Activated effector memory CD4-positive, alpha-beta T cell treated with anti-CD3 and anti-CD28 coated beads, Interleukin-2, amount 50 U/mL, for 16 hours (primary cell): ENCODE data around the gene NMRK1.

Experiments
- DNase-seq: peaks from one replicate; pipeline ENCODE4 v3.0.0-alpha.2; 2020

NMRK1 gene

DNA sequence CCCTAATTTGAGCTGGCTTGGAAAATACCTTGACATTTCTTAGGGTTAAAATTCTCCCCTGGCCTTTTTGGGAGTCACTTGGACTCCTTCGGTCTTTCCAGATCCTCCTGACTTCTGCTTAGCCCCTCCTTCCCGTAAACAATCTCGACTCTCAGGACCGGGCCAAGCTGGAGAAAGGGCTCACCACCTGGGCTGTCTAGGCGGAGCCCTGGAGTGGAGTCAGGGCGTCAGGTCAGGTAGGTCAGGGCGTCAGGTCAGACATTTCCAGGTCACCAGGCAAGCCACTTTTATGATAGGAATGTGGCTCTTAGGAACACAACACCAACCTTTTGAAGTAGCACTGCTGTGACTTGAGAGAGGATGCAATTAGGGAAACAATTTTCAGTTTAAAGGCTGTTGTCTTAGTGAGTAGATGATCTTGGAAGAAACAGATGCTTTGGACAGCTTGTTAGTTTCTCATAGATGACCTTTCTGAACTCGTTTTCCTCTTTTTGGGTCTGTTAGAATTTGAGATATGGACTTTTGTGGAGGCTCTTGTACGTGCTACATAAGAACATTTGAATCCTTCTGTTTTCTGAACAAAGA lies 13.1 kb upstream of the NMRK1 start:
- DNase-seq = no peak

DNA sequence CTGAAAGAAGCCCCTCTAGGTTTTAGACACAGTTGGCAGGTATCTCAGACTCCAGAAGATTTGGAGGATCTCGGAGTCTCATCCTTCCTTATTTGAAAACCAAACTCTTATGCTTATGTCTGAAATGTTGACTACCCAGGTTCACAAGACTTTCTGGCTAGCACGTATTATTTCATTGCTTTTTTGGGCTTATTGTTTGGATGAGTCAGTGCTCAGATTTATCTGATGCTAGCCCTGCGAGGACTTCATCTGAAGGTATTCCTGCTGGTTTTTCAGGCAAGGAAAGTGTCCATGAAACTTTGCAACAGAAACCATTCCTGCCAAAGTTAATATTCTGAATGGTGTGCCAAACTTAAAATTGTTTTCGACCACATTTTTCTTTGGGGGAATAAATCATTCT lies 8.8 kb upstream of the NMRK1 start:
- DNase-seq = no peak

DNA sequence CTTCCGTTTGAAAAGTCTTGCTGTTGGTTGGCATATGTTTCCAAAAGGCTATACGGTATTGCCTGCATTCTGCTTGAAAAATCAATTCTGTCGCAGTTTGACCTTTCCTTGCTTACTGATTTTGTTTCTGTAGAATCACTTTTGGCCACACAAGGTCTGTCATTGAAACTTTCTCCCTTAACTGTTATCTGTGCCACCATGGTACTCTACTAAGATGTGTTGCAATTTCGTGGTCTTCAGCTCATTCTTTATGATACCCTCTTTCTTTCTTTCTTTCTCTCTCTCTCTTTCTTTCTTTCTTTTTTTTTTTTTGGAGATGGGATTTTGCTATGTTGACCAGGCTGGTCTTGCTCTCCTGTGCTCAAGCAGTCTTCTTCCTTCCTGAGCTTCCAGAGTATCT lies 4.8 kb upstream of the NMRK1 start:
- DNase-seq = no peak

DNA sequence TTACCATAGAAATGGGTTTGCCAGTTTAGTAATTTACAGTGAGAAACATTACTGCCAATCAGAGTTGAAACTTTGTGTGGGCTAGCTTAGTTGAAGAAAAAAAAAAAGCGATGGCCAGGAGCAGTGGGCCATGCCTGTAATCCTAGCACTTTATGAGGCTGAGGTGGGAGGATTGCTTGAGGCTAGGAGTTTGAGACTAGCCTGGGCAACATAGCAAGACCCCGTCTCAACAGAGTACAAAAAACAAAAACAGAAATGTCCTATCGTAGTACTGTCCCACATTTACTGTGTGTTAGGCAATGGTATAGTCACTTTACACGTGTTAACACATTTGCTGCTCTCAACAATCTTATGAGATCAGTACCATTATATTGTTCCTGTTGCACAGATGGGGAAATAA lies 2.6 kb upstream of the NMRK1 start:
- DNase-seq = no peak

DNA sequence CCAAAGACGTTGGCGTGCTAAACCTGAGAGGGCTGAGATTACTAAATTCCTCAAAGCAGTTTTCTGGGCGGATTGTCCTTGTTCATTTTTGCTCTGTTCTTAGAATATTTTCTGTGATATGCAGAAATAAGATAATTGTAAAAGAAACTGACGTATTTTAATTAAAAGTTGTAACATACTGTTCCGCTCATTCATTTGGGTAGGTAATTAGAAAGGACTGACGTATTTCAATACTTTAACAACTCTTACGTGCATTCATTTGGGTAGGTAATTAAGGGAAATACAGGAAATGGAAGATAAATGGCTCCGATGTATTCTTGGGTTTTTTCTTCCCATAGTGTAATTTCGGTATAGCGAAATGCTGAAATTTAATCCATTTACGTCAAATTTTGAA lies 1.4 kb upstream of the NMRK1 start:
- no peak for DNase-seq

DNA sequence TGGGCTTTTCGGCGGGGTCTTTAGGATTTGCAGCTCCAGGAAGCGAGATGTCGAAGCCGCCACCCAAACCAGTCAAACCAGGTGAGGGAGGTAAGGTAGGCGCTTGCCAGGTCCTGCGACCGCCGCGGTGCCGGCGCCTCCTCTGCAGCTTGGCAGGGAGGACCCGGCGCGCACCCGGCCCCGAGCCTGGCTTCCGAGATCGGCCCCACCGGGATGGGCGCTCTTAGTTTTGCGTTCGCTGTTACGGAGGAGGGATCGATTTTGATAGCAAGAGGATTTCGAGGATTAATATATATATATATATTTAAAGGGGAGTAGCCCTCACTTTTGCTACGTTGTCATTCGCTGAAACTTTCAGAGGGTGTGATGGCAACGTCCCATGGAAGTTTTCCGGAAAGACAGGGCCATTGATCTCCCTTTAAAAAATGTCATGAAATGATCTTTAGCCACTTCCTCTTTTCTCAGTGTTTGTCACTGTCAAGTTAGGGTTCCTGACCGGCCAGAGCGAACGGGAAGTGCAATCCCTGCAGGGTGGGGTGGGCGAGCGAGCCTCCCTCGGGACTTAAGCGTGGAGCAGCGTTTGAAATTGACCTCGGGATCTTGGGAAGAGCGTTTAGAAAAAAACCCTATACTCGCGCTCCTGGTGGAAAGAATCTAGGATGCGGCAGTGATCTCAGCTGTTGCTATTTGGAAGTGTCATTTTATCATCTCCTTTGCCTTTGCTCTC lies 854 bp upstream of the NMRK1 start:
- peak; percentile 67 for DNase-seq

DNA sequence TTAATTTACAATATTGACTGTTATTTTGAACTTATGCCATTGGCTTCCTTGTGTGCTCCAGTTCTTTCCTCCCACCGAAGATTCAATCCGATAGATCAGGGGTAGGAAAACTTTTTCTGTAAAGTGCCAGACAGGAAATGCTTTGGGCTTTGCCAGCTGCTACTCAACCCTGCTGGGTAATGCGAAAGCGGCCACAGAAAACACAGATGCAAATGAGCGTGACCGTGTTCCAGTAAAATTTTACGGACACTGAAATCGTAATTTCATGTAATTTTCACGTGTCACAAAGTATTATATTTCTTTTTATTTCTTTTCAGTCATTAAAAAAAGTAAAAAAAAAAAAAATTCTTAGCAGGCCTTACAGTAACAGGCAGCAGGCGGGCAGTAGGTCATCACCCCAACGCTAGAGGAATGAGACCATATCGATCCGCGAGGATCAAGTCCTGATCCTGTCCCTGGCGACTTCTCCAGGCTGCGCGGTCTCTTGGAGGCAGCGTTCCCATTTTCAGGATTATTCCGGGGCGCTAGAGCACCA lies 599 bp downstream of the NMRK1 start:
- peak; percentile 82 for DNase-seq

DNA sequence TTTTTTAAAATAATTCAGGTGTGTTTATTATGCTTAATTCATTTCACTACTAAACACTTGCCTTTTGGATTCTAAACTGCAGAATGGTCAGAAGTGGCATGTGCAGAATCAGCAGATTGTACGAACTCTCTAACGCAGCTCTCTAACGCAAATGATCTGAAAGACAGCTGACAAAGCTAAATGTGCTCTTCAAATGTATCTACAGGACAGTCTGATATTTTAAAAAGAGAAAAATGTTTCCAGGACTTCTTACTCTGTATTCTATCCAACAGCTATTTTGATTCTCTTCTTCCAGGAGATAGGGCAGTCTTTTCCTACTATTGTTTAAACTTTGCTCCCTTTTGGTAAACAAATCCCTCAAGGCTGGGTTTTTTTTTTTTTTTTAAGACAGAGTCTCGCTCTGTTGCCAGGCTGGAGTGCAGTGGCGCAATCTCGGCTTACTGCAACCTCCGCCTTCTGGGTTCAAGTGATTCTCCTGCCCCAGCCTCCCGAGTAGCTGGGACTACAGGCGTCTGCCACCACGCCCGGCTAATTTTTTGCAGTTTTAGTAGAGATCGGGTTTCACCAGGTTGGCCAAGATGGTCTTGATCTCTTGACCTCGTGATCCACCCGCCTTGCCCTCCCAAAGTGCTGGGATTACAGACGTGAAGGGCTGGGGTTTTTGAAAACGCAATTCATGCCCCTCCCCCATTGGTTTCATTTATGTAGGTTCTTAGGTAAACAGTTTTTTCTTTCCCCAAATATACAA lies 1.2 kb downstream of the NMRK1 start:
- DNase-seq = peak; percentile 65

DNA sequence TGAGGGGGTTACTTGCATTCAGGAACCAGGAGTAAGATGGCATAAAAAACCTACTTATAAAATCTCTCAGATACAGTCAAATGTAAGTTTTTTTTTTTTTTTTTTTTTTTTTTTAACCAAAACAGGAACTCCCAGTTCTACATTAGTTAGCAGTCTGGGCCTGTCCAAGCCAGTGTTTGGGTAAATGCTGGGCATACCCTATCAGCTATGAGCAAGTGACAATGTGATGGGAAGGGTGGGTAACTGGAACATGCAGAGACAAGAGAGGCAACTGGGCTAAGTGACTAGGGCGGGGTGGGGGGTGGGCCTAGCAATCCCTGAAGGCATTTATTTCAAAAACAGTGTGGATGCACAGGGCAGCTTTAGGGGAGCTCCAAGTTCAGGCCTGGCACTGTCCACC lies 2.3 kb downstream of the NMRK1 start:
- DNase-seq = no peak

DNA sequence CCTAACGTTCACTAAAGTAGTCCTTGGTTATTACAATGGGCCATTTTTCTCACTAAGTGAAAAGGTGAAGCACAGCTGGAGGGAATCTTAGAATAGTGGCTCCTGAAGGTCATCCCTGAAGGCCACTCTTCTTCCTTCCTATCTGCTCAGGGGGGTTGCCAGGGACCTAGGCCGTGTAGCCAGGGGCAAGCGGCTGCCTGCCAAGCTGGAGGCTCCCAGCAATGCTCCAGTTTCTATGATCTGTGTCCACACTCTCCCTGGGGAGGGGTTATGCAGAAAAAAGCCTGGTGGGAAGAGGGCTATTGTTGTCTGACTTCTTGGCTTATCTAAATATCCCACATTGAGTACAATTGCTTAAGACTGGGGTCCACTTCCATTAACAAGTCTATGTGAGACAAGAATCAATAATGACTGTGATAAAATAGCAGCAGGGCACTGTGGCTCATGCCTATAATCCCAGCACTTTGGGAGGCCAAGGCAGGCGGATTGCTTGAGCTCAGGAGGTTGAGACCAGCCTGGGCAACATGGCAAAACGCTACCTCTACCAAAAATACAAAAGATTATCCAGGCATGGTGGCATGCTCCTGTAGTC lies 3.8 kb downstream of the NMRK1 start:
- DNase-seq = no peak

DNA sequence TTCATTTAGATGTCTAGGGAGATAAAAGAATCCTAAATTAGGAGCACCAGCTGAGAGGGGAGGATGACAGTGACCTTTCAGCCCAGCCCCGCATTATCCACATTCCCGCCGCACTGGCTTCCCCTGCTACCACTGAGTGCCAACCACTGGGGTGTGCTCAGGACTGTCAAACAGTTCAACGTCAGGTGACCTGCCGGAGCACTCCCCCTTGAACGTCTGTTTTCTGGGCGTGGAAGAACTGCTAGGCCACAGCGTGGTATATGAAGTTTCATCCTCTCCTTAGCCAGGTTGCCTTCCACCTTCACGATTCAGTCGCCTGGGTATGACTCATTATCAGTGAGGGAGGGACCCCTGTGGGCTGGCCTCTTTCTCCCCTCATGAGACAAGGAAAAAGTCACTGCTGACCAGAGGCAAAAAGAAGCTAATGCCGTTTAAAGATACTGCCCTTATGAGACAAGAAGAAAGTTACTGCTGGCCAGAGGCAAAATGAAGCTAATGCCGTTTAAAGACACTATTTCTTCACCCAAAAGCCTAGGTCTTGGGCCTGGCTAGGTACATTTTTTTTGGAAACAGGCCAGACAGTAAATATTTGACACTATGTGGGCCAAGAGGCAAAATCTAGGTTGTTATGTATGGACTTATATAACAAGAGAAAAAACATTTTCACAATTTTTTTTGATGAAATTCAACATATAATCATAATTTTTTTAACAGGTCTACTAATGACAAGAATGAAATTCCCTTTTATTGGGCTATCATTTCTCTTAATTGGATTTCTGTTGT lies 4.6 kb downstream of the NMRK1 start:
- peak; percentile 71 for DNase-seq

DNA sequence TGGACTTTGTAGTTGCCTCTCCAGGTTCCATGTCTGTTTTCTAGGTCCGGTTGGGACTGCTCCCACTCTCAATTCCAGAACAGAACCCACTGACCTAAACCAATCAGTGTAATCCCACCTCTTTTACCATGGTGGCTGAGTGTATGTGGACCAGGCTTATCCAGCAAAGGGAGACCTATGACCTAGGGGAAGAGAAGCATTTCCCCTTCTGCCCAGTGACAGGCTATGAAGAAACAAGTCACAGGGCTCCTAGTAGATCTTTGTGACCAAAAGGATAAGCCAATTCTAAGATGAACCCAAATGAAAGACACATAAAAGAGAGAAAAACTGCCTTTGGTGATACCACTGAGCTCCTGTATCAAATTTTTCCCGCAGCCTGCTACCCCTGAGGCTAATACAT lies 6.3 kb downstream of the NMRK1 start:
- no peak for DNase-seq

DNA sequence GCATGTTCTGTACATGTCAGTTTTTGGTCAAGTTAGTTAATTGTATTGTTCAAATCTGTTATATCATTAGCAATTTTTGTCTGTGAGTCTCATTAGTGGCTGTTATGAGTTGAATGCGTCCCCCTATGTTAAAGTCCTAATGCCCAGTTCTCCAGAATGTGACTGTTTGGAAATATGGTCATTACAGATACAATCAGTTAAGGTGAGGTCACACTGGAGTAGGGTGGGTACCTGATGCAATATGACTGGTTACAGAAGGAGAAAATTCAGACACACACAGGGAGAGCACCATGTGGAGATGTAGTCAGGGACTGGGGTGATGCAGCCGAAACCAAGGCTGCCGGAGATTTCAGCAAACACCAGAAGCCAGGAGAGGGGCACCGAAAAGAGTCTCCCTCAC lies 15.1 kb downstream of the NMRK1 start:
- no peak for DNase-seq

DNA sequence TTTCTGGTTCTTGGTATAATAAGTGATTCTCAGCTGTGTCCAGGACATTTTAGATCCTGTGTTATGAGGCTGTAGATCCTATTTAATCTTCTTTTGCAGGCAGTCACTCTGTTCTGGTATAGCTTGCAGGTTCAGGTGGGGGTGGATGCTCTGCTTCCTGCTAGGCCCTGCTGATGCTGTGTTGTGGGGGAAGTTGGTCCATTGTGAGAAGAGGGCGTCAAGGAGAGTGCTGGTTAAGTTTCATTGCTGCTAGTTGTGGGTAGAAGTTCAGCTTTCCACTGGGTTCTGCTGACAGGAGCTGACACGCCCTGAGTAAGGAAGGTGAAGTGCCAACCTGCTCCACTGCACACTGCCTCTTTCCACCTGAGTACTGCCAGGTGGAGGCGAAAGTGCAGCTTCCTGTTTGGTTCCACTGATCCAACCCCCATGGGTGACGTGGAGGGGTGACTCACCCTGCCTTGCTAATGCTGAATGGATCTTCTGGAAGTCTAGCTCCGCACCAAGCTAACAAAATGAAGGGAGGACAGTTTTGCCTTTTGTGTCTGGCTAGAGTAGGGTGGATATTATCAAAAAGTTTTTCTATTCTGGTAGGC lies 16.3 kb downstream of the NMRK1 start:
- peak; percentile 87 for DNase-seq

DNA sequence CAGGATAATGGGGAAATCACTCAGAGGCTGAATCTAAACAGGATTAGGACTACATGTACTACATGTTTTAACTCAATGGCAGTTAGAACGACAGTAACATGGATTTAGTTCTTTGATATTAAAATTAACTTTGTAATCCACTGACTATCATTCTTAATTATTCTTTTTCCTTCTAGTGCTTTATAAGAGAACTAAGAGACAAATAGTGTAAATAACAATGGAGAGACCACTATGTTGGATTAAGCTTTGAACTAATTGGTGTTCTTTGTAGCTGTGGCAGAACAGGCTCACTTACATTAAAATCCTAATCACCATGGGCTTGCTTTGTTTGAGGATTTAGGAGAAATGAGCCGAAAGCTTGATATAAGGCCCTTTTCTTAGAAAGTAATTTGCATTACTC lies 18.8 kb downstream of the NMRK1 start:
- no peak for DNase-seq

DNA sequence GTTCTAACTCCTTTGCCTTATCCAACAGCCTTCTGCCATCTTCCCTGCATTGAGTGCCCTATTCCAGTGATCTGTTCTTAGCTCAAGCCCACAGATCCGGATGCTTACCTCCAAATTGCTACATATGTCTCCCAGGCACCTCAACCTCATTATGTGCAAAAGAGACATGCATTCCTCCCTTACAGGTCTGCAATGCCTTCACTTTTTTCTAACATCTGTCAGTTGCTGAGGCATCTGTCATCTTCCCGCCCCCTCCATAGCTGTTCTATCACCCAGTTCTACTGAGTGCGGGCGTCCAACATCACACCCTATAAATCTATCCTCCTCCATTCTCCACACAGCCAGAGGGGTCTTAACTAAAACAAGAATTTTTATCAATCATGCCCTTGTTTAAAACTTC lies 20.1 kb downstream of the NMRK1 start:
- DNase-seq = no peak

DNA sequence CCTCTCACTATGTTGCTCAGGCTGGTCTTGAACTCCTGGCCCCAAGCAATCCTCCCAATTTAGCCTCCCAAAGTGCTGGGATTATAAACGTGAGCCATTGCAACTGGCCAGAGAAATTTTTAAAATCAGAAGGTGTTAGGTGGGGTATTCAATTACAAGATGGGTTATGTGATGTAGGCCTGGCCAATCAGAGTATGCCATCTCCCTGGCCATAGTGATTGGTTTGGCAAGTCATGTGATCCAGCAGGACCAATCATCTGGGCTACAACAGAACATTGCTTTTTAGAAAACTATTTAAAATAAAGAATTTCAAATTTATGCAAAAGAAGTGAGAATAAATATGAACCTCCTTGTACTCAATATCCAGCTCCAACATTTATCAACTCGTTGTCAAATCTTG lies 22.4 kb downstream of the NMRK1 start:
- no peak for DNase-seq

DNA sequence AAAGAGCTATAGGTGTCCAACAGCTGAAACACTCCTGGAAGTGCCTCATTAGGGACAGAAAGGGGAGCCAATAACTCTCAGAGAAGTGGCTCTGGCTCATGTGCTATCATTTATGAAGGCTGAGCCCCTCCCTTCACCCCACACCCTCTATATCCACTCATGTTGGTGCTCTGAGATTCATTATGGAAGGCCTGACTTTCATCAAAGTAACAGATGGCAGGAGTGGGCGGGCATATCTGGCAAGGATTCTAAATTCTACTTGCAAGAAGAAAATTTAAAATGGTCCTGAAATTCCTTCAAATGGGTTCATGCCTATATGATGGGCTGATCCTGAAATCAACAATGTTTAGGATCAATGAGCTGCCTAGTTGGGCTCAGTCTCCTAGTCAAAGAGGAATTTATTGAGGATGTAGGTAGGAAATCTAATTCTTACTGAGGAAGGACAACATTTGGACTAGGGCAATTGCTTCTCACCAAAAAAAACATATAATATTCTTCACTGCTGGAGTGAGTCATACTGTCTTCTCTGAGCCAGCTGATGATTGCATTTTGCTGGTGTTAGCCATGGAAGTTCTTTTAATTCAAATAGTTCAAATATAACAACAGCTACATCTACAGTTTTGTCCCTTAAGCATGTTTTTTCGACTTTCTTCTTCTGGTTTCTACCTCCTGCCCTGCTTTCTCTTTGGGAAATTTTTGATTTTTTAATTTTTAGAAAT lies 23.5 kb downstream of the NMRK1 start:
- DNase-seq = no peak

DNA sequence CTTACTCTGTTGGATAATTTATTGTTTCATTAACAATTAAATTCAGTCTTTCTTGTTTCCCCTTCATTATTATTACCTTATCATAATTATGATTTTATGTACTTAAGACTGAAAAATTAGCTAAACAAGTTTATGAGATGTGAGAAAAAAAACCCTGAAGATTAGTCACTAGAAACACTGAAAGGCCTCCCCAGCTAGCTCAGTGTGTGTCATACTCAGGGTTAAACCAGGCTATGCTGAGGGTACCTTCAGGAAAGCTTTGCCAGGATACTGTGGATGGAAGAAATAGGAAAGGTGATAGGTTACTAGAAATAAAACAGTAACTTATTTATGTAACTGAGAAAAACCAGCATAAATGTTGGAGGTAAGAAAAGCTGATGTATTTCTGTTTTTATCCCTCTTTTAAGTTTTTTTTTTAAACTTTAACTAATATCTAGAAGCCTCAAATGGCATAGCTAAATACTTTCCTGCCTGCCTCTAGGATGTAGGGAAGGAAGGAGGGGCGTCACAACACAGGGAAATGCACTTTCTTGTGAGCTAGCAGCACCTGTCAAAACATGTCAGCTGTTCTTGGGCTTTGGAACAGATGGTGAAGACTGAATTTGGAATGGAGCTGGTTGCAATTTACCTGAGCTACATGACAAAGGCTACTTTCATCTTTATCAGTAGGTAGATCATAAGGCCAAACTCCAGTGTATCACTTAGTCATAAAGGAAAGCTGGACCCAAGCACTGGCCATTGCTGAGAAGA lies 24.2 kb downstream of the NMRK1 start:
- DNase-seq = no peak

DNA sequence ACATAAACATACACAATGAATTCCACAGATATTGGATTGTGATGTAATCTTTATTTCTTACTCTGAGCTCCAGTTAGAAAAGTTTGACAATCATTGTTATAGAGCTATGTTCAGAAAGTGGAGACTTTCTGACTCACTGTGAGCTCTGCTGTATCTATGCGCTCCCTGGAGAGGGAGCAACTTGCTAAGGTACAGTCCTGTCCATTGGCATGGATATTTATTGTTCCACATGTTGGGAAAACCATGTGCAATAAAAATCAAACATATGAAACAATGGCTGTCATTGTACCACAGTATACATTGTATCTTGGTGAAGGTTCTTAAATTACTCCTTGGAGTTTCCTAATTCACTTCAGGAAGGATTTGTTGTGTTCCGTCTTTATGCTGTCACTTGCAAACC lies 26.8 kb downstream of the NMRK1 start:
- DNase-seq = no peak
